Stimulated activated naive CD4-positive, alpha-beta T cell treated with Interleukin-2 at 50 U/mL for 16 hours (primary cell): ENCODE measurements around the gene MAD2L2.

Experiments
- DNase-seq: peaks from one replicate; lab custom pipeline; 2025; lab: John Stamatoyannopoulos, UW

MAD2L2 gene

GRCh38 chr1:11629184-11630016 is 51.5 kb downstream of the MAD2L2 start:
- DNase-seq = no peak

- DNase-seq = no peak
Measured at GRCh38 chr1:11628767-11629166, 52.2 kb downstream of the MAD2L2 start.

GRCh38 chr1:11626551-11626950 is 54.4 kb downstream of the MAD2L2 start:
- DNase-seq = no peak
